ENCODE data around the gene NTSR1. TPM values are rescaled to one million over a fixed set of nuclear protein-coding genes. Genes with fewer than 3 reads are reported as not detected.

The NTSR1 gene
- total RNA-seq, 6 experiments from 2014 or later: 0.04 to 0.74 (median 0.09) TPM; not detected in 2

DNA sequence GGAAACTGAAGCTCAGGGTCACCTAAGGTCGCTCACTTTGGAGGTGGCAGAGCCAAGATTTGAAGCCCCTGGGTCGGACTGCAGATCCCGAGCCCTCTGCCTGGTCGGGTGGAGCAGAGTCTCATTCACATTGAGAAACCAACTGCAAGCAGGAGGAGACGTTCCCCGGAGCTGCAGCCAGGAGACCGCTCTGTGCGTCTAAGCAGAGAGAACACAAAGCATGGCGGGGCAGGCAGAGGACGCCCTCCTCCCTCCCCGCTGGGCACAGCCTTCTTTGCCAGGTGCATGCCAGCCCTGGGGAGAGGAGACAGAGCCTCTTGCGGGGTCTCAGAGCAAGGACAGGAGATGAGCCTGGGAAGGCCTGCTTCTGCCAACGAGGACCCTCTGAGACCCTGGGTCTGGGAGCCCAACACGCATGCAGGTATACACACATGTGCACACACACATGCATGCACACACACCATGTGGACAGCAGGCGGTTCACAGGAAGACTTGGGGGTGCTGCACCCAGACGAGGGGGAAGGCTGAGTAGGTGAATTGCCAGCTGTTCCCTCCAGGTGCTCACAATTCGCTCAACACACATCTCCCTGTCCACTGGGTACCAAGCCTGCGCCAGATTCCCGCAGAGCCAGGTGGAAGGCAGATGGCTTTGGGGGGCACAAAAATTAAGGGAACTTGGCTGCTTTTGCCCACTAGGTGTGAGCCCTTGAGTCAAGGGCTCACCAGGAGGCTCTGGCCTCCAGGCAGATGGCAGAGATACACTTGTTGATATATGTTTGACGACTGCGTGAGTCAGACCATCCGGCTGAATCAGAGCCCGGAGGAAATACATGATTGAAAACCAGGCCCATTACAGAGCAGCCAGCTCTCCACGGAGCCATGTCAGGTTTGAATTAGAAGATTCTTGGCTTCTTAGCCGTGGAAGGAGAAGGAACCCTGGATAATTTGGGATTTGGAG lies 5.5 kb upstream of the NTSR1 start:
- intact Hi-C loops (cut with DNase I): no loop called here
- WGBS (ENCODE audit: insufficient coverage, low coverage, low lambda C conversion rate, missing lambda C conversion rate): 78% methylated on average over 7 of the region's 25 CpGs
- Histone ChIP-seq H3K27me3 (no peaks in the 10 kb centered on the region), H3K9me3 (no peaks in the 10 kb centered on the region), H3K27ac (no peak overlapping the region), H3K36me3 (no peaks in the 10 kb centered on the region), H3K4me1 (no peaks in the 10 kb centered on the region), H3K4me3 (no peak overlapping the region)
- DNase-seq: peak in 1 of 3 donors; percentile 37
- ATAC-seq: no peak
- TF ChIP-seq, protein P1, sequence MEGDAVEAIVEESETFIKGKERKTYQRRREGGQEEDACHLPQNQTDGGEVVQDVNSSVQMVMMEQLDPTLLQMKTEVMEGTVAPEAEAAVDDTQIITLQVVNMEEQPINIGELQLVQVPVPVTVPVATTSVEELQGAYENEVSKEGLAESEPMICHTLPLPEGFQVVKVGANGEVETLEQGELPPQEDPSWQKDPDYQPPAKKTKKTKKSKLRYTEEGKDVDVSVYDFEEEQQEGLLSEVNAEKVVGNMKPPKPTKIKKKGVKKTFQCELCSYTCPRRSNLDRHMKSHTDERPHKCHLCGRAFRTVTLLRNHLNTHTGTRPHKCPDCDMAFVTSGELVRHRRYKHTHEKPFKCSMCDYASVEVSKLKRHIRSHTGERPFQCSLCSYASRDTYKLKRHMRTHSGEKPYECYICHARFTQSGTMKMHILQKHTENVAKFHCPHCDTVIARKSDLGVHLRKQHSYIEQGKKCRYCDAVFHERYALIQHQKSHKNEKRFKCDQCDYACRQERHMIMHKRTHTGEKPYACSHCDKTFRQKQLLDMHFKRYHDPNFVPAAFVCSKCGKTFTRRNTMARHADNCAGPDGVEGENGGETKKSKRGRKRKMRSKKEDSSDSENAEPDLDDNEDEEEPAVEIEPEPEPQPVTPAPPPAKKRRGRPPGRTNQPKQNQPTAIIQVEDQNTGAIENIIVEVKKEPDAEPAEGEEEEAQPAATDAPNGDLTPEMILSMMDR (IDR thresholded peaks at IDR 0.05): no peak
- no peak for TF ChIP-seq POLR2A (IDR thresholded peaks at IDR 0.05)

DNA sequence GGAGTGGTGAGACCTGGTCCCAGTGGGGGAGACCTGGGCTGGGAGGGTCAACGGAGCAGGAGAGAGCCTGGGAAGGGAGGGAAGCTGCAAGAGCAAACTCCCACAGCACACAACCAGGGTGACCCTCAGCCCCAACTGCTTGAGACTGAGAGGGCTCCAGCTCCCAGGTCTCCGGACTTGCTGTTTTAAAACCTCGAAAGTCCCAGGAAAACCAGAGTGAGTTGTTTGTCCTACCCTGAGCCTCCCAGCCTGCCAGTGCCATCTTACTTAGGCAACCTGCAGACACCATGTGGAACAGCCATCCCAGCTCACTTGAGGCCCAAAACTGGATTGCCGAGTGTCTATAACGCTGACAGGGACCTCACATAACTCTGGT lies 4.8 kb upstream of the NTSR1 start:
- H3K27me3 ChIP-seq: no peaks in the 10 kb centered on the region
- WGBS (ENCODE audit: insufficient coverage, low coverage, low lambda C conversion rate, missing lambda C conversion rate): no CpG with 5 or more reads among the region's 5 CpGs
- no peaks in the 10 kb centered on the region for H3K36me3 ChIP-seq
- H3K4me3 ChIP-seq: no peak overlapping the region
- DNase-seq (peak in 1 of 3 donors; percentile 12), ATAC-seq (no peak)
- intact Hi-C loops (cut with DNase I): no loop called here
- TF ChIP-seq, protein P1 (IDR thresholded peaks at IDR 0.05): no peak
- no peak for TF ChIP-seq POLR2A (IDR thresholded peaks at IDR 0.05)
- no peaks in the 10 kb centered on the region for H3K4me1 ChIP-seq
- no peak overlapping the region for H3K27ac ChIP-seq
- H3K9me3 ChIP-seq: no peaks in the 10 kb centered on the region

DNA sequence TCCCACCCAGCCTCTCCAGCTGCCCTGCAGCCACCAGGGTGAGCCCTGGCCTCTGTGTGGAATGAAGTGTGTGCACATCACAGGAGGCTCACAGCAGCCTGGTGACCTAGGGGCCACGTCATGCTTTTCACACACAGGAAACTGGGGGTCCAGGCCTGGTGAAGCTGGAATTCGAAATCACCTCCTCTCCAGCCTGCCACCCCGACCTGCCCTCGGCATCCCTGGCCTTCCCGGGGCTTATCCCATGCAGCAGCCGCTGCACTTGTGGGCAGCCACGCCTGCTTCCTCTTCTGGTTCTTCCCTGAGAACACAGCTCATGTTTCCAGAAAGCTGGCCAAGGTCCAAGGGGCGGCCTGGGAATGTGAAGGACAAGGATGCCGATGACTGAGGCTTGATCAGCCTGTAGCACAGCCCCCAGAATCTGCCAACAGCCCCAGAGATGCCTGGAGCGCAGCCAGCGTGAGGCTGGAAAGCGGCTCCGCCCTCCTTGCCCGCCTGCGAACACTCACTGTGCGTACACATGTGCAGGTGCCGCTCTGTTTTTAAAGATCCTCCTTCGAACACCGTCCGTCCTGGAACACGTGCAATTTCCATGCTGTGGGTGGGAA lies 4.2 kb upstream of the NTSR1 start:
- Histone ChIP-seq H3K4me3 (no peak overlapping the region), H3K9me3 (no peaks in the 10 kb centered on the region), H3K4me1 (no peaks in the 10 kb centered on the region), H3K27me3 (peaks cover 0 to under 1% of the 10 kb centered on the region in 2 donors), H3K27ac (no peak overlapping the region), H3K36me3 (no peaks in the 10 kb centered on the region)
- DNase-seq (peak in 2 of 3 donors; percentile 52 to 58), ATAC-seq (peak; percentile 24 to 48 (median 41))
- TF ChIP-seq POLR2A (IDR thresholded peaks at IDR 0.05): no peak
- TF ChIP-seq, protein P1 (IDR thresholded peaks at IDR 0.05): no peak
- 15% methylated on average over 9 of the region's 21 CpGs for whole genome bisulfite sequencing (ENCODE audit: insufficient coverage, low coverage, low lambda C conversion rate, missing lambda C conversion rate)
- intact Hi-C loops (cut with DNase I): no loop called here

DNA sequence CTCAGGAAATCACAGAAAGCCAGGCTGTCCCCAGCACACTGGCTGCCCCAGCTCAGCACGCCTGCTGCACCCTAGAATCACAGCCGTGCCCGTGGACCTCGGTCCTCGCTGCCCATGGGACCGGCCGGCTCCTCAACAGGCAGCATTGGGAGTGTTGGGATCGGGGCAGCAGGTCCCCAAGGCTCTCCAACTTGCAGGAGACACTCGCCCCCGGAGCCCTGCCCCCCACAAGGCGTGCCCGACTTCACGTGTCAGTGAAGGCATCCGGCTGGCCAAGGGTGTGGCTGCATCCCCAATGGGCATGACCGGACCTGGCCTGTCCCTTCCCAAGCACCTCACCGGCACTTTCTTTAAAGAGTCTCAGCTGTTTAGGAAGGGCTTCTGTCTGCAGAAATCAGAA lies 3.0 kb upstream of the NTSR1 start:
- ATAC-seq (no peak), DNase-seq (peak in 1 of 3 donors; percentile 46)
- no peaks in the 10 kb centered on the region for H3K4me1 ChIP-seq
- H3K27me3 ChIP-seq: peaks cover 0 to 13% of the 10 kb centered on the region in 2 donors
- no peak overlapping the region for H3K27ac ChIP-seq
- no peaks in the 10 kb centered on the region for H3K36me3 ChIP-seq
- H3K4me3 ChIP-seq: no peak overlapping the region
- H3K9me3 ChIP-seq: no peaks in the 10 kb centered on the region
- TF ChIP-seq, protein P1 (IDR thresholded peaks at IDR 0.05): no peak
- TF ChIP-seq POLR2A (IDR thresholded peaks at IDR 0.05): no peak
- intact Hi-C loops (cut with DNase I): no loop called here
- WGBS (ENCODE audit: insufficient coverage, low coverage, low lambda C conversion rate, missing lambda C conversion rate): 61% methylated on average over 7 of the region's 16 CpGs

Data from right lobe of liver (tissue), 6 donors.